Panc1 (cell line): ENCODE results near the gene STIP1.

ENCODE experiments used
- POLR2AphosphoS5 ChIP-seq: IDR thresholded peaks from 2 replicates; pipeline ENCODE4 v1.6.1; 2012; ENCODE audit warnings: mild to moderate bottlenecking, low read depth, low read length, moderate library complexity
- TF ChIP-seq, protein P1 (sequence below): fragments of 450-650 bp; IDR thresholded peaks from 2 replicates; pipeline ENCODE4 v1.5.1; 2017; ENCODE audit warnings: mild to moderate bottlenecking

DNA sequence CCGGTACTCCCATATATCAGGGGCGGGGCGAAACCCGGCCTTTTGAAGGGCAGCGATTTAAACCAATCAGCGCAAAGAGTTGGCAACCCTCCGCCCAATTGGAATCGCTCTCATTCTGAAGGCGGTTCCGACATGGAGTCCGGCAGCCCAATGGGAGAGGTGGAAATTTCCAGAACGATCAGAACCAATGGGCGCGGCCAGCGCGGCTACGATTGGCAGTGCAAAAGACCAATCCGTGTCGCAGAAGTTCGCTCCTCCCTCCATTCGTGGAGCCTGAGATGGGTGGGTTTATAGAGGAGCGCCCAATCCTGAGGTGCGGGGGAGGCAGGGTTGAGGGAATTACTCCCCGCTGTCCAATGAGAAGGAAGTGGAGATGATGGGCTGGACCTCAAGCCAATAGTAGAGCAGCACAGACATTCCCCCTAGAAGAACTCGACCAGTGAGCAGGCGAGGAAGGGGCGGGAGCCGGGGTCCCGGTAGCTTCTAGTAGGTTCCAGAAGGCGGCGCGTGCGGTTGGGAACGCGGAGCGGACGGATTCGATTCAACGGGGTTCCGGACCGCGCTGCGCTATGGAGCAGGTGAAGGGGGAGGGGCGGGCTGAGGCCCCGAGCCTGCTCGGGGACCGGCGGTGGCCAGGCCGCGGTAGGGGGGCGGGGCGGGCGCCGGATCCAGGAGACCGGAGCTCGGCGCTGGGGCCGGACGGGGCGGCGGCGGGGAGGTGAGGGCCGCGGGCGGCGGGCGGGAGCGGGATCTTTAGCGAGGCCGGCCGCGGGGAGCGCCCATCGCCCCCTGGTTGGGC is at the start of gene STIP1:
- TF ChIP-seq, protein P1, sequence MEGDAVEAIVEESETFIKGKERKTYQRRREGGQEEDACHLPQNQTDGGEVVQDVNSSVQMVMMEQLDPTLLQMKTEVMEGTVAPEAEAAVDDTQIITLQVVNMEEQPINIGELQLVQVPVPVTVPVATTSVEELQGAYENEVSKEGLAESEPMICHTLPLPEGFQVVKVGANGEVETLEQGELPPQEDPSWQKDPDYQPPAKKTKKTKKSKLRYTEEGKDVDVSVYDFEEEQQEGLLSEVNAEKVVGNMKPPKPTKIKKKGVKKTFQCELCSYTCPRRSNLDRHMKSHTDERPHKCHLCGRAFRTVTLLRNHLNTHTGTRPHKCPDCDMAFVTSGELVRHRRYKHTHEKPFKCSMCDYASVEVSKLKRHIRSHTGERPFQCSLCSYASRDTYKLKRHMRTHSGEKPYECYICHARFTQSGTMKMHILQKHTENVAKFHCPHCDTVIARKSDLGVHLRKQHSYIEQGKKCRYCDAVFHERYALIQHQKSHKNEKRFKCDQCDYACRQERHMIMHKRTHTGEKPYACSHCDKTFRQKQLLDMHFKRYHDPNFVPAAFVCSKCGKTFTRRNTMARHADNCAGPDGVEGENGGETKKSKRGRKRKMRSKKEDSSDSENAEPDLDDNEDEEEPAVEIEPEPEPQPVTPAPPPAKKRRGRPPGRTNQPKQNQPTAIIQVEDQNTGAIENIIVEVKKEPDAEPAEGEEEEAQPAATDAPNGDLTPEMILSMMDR = no peak
- no peak; the same call in 1 of the 2 replicates for TF ChIP-seq POLR2AphosphoS5
